COLO829 (cell line): ENCODE data around the gene SREBF1.

Experiments used
- DNase-seq: peaks from one replicate; pipeline ENCODE4 v3.0.0; 2012; ENCODE audit warnings: low spot score

The SREBF1 gene

GRCh38 chr17:17840751-17841591 lies 4.2 kb upstream of the SREBF1 start:
- DNase-seq, result no peak

- peak; percentile 81 for DNase-seq
Measured at GRCh38 chr17:17839791-17840707, 3.3 kb upstream of the SREBF1 start.

DNA sequence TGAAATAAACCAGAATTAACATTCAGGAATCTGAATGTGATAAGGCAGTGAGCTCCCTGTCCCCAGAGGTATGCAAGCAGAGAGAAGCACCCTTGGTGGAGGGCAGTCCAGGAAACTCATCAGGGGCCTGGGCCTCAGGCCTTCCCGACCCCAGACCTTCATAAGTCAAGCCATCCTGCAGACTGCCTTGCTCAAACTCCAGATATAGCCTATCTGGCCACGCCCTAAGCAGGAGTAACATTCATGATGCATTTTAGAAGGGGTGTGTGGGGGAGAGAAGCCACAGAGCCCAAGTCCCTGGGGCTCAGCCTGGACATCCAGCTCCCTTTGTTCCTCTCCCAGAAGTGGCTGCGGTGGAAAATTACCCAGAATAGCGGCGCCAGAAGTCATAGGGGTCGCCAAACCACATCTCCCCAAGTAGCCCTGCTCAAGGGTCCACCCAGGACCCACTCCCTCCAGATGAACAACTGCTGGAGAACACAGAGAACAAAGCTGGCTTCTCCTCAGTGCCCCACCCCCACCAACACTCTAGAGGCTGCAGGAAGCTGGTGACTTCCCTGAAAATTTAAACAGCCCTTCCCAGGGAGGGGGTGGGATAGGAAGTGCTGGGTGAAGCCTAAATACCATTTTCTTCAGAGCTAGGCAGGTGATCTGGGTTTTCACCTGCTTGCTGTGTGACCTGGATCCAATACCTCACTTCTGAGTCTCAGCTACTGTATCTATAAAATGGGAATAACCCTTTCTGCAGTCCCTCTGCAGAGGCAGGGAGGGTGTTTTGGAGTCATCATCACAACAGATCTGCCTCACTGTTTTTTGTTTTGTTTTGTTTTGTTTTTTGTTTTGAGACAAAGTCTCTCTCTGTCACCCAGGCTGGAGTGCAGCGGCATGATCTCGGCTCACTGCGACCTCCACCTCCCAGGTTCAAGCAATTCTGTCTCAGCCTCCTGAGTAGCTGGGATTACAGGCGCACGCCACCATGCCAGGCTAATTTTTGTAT lies 1.5 kb upstream of the SREBF1 start:
- DNase-seq, result no peak

DNA sequence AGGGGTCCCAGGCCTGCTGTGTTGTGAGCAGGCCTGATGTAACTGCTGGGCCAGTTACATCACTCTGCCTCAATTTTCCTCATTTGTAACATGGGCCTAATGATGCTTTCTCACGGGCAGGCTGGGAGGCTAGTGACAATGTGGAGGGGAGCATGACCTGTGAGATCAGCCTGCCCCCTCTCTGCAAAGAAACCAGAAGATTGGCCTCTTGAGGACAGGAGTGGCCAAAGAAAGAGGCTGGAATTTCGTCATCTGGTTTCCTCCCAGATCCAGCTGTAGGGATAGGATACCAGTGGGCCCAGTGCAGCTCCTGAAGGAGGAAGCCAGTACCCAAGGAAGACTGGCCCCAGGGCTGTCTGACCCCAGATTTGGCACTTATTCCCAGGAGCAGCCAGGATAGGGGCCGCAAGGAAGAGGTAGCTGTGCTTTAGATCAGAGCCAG lies 615 bp upstream of the SREBF1 start:
- DNase-seq, result no peak

- DNase-seq, result peak; percentile 97
Measured at GRCh38 chr17:17836250-17836817, 452 bp downstream of the SREBF1 start.

GRCh38 chr17:17835415-17836249 lies 1.2 kb downstream of the SREBF1 start:
- DNase-seq, result no peak

GRCh38 chr17:17834974-17835373 lies 1.8 kb downstream of the SREBF1 start:
- DNase-seq, result no peak

GRCh38 chr17:17833658-17834357 lies 3.0 kb downstream of the SREBF1 start:
- DNase-seq, result no peak

DNA sequence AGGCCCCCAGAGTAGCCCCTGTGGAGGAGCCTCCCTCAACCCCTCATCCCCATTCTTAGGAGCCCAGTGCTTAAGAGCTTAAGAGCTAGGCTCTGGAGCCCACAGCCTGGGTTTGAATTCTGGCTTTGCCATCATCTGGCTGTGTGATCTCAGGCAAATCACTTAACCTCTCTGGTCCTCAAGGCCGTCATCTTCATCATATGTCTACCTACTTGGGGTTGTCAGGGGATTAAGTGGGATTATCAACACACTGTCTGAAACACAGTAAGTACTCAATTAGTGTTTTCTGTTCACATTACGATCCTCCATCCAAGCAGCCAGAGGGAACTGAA lies 4.8 kb downstream of the SREBF1 start:
- no peak for DNase-seq

- DNase-seq, result no peak
Measured at GRCh38 chr17:17831208-17832031, 5.4 kb downstream of the SREBF1 start.

GRCh38 chr17:17830740-17831207 lies 6.0 kb downstream of the SREBF1 start:
- no peak for DNase-seq

DNA sequence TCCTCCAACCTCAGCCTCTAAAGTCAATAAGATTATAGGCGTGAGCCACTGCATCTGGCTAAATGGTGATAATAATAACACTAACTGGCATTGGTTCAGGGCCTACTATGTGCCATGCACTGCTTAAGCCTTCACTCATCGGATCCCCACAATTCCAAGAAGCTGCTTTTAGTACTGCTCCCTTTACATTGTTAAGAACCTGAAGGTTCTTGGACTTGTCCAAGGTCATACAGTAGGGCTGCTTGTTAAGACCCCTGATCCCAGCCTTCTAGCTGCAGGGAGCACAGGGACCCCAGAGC lies 6.6 kb downstream of the SREBF1 start:
- DNase-seq, result no peak

- DNase-seq, result no peak
Measured at GRCh38 chr17:17827826-17828621, 8.8 kb downstream of the SREBF1 start.

DNA sequence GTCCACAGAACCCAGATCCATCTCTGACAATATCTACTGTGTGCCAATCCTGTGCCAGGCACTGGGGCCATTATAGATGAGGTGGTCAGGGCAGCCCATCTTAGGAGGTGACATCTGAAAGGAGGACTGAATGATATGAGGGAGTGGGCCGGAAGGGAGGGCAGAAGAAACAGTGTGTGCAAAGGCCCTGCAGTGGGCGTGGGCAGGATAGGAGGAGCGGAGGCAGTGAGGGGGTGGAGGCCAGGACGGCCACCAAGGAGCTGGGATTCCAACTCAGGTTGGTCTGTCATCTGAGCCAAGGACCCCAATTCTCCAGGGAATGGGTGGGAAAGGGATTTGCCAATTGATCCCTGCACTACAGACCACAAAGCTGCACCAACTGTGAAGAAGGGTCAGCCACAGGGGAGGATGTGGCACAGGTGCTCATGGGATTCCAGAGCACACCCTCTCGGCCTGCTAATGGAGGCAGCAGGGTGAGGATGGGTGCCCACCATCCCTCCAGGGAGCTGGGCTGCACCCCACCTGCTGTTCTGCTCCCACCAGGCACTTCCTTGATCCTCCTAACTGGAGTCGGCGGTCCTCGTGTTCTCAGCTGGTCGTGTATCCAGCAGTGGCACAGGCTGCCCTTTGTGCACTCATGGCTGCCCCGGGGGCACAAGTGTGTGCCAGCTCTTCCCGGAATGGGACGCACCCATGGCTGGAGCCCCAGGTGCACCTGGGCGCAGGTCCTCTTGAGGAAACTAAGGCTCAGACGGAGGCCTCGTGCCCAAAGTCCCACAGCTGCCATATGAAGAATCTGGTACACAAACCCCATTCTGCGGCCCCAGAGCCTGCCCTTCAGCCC lies 9.6 kb downstream of the SREBF1 start:
- DNase-seq, result no peak

DNA sequence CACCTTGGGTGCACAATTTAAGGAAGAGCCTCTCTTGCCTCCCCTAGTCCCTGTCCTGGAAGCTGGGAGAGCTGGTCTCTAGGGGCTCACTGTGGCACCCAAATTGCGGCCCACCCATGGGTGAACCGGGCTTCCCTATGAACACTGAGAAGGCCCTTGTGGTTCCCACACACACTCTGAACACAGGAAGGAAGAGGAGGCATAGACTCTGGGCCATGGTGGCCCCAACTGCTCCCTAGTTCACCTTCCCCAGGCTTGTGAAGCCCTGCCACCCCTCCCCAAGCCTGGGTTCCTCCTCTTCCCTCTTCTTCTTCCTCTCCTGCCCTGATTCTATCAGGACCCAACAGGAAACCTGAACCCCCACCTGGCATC lies 10.5 kb downstream of the SREBF1 start:
- DNase-seq, result no peak

GRCh38 chr17:17824783-17825614 lies 11.8 kb downstream of the SREBF1 start:
- DNase-seq, result no peak
